GDM1 (cell line): Measurements from ENCODE around the gene NECTIN2.
"Not testable (repeated sequence)": the region's sequence is repeated elsewhere in the genome, so short reads cannot be mapped to it uniquely, and the experiment has no call there.

ENCODE experiments used
- DNase-seq: peaks from one replicate; lab custom pipeline; 2025; lab: John Stamatoyannopoulos, UW

Gene NECTIN2

GRCh38 chr19:44908836-44909261 lies 62.8 kb downstream of the NECTIN2 start:
- DNase-seq: no peak

- no peak for DNase-seq
These were observed 63.7 kb downstream of the NECTIN2 start for GRCh38 chr19:44909775-44910174.

- not testable (repeated sequence) for DNase-seq
These were observed 65.8 kb downstream of the NECTIN2 start for GRCh38 chr19:44911896-44912295.

GRCh38 chr19:44912854-44913253 lies 66.8 kb downstream of the NECTIN2 start:
- DNase-seq: no peak

- not testable (repeated sequence) for DNase-seq
These were observed 67.7 kb downstream of the NECTIN2 start for GRCh38 chr19:44913512-44914432.

- peak; percentile 70 for DNase-seq
These were observed 68.5 kb downstream of the NECTIN2 start, which contains the start of gene APOC1 for GRCh38 chr19:44914433-44915206. TSS of gene APOC1 (plus strand) at chr19:44914608. CDS start at chr19:44914892, 284 bp downstream.

GRCh38 chr19:44924243-44924725 lies 78.2 kb downstream of the NECTIN2 start:
- no peak for DNase-seq

GRCh38 chr19:44925114-44925891 lies 79.2 kb downstream of the NECTIN2 start:
- no peak for DNase-seq

GRCh38 chr19:44926245-44927077 lies 80.4 kb downstream of the NECTIN2 start:
- not testable (repeated sequence) for DNase-seq

- DNase-seq: no peak
These were observed 81.6 kb downstream of the NECTIN2 start for GRCh38 chr19:44927746-44928145.

GRCh38 chr19:44930088-44930487 lies 84.0 kb downstream of the NECTIN2 start:
- no peak for DNase-seq

GRCh38 chr19:44931541-44931940 lies 85.4 kb downstream of the NECTIN2 start:
- DNase-seq: no peak
